Measurements from ENCODE around the gene EIPR1.

EIPR1 gene

DNA sequence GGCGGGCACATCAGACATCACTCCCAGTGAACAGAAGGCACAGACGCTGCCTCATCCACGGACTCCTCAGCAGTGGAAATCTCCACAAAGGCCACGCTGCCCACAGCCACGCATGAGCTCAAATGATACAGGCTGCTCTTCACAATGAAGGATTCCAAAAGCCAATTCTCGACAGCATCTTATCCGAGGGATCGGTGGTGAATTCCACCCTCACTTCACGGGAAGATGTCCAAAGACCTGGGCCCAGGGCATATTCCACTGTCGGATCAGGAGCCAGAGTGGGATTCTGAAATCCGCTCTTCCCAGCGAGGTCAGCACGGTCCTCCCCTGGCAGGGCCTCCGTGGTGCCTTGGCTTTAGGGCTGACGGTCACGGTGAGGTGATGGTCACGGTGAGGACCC lies 55.8 kb downstream of the EIPR1 start:
- DNase-seq = no peak

DNA sequence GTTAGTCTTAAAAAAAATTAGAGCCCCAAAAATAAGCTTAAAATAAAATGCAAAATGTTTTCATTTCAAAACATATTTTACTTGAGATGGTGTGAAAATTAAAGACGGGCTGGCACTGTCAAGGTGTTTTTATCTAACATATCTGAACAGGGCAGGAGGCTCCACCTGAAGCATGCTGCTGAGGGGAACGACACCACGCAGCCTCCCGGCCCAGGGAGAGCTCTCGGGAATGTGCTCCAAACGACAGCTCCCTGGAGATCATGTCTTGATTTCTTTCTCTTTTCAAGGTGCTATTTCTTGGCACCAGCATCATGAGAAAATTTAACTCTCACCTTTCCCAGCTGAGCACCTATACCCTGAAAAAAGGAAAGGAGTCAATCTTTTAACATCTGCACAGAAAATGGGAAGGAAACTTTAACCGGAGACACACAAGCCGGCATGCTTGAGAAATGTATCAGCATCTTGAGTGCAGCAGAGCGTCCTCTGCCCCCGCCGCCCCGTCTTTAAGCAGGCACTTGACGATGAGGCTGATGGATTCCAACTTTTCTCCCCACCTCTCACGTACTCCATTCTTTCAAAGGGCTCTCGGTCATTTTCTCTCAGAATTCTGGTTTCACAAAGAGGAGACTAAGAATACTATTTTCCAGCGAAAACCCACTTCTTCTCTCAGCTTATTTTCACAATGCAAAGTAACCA lies 56.6 kb downstream of the EIPR1 start:
- no peak for DNase-seq

DNA sequence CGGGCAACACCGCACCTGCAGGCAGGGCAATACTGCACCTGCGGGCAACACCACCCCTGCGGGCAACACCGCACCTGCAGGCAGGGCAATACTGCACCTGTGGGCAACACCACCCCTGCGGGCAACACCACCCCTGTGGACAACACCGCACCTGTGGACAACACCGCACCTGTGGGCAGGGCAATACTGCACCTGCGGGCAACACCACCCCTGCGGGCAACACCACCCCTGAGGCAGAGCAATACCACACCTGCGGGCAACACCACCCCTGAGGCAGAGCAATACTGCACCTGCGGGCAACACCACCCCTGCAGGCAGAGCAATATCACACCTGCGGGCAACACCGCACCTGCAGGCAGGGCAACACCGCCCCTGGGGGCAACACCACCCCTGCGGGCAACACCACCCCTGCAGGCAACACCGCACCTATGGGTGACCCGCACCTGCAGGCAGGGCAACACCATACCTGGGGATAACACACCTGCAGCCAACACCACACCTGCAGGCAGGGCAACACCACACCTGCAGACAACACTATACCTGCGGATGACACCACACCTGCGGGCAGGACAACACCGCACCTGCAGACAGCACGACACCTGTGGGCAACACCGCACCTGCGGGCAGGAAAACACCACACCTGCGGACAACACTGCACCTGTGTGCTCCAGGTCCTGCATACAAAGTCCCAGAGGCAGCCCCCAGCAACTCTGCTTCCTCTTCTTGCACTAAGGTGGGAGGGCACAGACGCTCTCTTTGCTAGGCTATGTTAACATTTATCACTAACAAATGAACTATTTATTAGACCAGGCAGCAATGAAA lies 57.7 kb downstream of the EIPR1 start:
- no peak for DNase-seq

DNA sequence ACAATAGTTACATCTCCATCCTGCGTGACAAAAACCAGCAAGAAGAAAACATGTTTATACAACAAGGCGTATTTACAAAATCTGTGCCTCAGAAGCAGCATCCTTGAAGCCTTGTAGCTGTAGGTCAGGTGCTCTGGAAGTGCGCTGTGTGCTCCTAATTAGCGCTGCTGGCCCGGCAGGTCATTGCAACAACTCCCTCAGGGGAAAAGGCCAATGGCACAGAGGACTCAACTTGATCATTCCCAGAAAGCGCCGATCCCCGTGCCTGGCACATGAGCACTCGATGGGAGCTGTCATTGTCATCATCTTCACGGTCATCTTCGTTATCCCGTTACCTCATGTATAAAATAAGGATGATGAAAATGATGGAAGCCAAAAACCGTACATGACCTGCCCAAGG lies 58.5 kb downstream of the EIPR1 start:
- no peak for DNase-seq

DNA sequence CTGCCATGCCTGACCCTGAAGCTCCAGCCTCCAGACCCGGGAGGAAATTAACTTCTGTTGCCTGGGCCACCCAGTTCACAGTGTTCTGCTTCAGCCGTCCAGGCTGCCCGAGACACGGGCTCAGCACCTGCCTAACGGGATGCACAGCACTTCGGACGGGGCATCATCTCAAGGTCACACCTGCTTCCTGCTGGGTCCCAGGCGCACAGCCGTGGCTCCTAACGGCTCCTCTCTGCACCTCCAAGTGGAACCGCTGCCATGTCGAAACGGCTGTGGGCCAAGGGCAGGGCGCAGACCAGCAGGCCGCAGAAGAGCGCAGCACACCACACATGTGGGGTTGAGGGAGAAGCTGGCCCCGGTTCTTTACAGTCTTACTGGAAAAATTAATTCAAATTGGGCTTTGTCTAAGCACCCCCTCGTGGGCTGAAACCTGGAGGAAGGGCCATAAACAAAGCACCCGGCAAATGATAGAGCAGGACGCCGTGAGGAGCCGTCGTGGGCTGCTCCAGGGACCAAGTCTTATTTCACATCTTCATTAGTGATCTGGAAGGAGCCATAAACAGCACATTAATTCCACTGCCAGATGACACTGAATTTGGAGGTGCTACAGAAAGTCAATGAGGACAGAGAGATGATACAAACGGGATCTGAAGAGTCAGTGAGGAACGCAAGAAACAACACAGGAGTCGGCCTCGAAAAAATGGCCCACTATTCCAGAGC lies 59.6 kb downstream of the EIPR1 start:
- no peak for DNase-seq

DNA sequence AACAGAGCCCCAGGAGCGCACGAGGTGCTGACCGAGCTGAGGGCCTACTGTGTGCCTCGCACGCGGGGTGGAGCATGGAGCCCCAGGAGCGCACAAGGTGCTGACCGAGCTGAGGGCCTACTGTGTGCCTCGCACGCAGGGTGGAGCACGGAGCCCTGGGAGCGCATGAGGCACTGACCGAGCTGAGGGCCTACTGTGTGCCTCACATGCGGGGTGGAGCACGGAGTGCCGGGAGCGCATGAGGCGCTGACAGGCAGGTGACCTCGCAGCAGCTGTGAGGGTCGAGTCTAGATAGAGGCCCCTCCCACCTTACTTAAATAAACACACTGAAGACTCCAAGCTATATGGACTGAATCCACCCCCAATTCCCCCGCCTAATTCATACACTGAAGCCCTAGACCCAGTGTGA lies 60.3 kb downstream of the EIPR1 start:
- DNase-seq = no peak

DNA sequence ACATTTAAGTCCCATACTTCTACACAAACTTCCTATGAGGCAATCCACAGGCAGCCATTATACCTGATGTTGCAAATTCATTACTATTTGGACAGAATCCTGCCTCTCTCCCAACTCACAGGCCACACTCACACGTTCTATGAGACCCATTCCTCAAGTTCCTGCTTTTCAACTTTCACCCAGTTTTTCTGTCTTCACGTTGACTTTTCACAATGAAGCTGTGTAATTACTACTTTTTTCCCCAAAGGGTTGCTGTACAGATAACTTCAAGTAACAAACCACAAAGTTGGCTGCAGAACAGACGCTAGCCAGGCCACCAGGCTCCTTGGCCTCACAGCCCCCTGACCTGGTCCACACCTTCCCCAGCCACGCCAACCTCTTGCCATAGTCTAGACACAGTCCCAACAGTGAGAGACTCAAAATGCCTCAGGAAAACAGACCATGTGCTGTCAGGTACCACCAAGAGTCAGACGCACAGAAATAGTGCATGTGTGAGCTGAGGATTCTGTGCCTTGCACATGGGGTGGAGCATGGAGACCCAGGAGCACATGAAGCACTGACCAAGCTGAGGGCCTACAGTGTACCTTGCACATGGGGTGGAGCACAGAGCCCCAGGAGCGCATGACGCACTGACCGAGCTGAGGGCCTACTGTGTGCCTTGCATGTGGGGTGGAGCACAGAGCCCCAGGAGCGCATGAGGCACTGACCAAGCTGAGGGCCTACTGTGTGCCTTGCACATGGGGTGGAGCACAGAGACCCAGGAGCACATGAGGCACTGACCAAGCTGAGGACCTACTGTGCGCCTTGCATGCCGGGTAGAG lies 61.0 kb downstream of the EIPR1 start:
- no peak for DNase-seq

DNA sequence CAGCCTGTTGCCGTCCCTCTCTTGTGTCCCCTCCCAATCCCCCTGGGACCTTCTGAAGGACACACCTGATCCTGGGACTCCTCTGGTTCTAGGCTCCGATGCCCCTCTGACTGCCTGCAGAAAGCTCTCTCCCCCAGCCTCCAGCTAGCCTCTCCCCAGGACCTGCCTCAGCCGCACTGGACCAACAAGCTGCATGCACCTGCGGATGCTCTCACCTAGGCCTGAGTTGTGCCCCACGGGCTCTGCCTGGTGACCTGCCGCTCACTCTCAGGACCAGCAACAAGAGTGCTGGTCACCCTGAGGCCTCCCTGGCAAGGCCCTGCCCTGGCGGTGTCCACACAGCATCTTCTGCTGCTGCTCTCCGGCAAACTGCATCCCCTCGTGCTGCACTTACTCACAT lies 63.0 kb downstream of the EIPR1 start:
- no peak for DNase-seq

DNA sequence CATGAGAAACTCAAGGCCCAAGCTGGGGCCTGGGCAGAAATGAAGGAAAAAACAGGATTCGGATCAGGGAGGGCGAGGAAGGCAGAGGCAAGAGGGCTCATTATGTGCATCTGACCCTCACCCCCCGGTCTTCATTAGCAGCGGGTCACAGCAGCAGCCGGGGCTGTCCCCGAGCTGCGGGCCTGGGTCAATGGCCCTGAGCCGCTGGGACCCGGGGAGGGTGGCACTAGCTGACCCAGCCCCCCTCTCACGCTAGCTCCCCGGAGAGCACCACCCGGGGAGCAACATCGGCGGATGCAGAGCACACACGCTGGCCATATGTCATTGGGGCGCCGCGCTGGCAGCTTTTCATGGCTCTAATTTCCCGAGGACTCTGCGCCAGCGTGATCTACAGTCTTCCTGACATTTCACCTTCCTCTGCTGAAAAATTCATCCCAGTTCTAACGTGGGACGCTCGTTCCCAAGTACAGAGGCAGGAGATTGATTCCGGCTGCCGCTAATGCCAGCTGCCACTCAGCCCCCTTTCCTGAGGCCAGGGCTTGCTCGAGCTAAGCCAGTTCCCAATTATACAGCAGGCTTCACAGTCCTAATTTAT lies 63.7 kb downstream of the EIPR1 start:
- DNase-seq = no peak

DNA sequence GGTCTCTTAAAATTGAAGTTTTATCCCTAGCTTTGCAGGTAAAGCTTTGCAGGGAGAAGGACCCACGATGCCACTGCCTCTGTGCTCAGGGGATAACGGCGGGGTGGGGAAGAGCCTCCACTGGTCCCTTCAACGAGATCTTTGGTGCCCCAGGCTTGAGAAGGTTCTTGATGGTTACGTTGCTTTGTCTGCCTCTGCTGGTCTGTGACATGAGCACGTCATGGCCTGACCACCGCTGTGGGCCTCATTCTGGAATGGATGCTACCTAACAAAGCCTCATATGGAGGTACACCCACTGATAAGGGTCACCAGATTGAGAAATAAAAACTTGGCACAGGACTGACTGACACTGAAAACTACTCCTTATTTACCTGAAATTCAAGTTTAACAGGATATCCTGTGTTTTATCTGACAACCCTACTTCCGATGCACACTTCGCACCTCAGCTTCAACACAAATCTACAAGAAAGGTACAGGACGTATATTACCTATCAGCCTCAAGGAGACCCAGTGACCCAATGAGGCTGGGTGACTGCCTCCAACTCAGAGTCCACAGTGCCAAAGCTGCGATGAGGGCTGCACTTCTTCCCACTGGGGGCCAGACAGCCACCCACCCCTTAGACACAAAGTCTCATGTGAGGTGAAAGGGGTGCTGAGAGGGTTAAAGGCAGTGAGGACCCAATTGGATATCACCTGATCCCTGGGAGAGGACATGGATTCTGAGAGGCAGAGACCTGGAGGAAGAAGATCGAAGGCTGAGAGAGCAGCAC lies 64.9 kb downstream of the EIPR1 start:
- no peak for DNase-seq

DNA sequence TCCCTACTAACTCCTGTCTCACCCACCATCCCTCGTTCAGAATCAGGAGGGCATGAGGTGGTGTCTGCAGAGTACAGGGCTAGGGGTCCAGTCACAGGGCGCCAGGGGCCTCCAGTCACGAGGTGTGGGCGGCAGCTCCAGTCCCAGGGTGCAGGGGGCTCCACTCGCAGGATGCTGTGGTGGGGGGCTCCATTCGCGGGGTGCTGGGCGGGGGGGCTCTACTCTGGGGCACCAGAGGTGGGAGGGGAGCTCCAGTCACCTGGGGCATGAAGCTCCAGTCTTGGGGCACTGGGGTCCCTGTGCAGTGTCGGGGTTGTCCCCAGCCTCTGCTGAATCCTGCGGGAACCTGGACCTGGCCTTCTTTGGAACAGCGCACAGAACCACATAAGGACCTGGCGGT lies 66.0 kb downstream of the EIPR1 start:
- no peak for DNase-seq

DNA sequence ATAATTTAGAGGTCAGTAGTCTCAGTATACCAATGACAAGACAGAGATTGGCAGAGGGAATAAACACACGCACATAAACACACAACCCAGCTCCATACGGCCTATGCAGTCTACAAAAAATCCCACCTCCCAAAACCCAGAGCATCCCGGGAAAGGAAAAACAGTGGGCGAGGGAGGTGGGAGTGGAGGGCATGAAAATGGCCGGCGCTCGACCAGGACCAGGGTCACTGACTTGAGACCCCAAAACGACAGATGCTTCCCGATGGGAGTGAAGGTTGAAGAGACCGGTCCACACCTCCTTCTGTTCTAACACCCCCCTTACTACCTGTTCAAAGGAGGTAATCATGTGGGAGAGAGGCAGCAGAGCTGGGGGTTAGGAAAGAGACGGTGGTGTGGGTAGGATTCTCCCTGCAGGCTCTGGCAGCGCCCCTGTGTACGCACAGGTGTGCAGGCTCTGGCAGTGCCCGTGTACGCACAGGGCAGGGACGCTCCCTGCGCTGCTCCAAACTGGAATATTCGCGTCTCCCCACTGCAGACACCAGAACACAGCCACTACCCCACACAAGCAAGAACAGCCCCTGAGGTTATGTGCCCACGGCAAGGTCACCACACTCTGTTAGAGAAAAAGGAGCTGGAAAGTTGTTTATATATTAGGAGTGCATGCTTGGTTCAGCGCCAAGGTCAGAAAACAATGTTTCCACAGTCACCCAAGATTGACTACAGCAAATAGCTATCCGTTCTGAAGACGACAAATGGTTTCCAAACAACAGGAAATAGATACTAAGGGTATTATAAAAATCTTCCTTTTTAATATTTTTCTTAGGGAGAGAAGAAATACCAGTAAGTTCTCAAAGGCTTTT lies 67.9 kb downstream of the EIPR1 start:
- DNase-seq = no peak

DNA sequence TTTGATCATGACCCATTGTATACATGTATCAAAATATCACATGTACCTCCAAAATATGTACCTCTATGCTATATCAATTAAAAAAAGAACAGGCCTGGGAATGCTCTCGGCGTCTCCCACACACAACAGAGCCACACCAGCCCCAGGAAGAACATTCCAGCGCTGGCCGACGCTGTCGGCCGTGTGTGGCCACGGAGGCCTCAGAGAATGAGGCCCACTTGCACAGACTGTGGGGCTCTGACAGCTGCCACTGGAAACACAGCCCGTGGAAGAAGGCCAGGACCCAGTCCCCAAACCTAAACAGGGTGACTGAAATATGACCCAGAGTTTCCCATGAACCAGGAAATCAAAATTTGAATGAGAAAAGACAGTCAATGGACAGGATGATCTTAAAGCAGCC lies 69.7 kb downstream of the EIPR1 start:
- no peak for DNase-seq

DNA sequence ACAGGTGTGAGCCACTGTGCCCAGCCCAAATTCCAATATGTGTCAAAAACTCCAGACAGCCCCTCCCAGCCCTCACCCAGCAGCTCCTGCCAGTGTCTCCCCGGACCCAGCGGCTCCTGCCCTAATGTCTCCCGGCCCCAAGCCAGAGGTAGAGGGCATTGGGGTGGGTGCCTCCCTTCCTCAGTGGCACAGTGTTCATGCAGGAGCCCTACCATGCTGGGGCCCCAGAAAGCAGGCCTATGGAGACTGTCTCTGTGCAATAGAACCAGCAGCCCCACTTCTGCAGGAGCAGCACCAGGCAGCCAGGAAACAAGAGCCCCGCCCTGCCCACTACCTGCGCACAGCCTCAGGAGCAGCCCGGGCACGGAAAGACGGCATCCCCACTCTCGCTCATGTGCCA lies 70.4 kb downstream of the EIPR1 start:
- no peak for DNase-seq

DNA sequence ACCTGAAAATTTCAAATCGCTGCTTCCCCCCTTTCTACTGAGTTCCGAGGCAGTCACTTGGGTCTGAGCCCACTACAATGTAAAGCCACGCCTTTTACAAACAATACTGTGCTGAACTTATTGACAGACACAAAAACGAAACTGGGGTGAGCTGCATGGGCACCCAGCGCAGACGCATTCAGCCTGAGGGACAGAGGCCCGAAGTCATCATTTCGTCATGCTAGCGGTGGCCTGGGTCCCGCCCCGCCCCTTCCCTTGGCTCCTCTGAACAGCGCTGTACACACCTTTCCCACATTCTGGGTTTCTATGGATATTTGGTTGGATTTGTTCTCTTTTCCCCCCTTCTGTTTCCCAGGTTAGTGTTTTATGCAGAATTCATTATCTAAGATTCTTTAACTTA lies 71.7 kb downstream of the EIPR1 start:
- no peak for DNase-seq

DNA sequence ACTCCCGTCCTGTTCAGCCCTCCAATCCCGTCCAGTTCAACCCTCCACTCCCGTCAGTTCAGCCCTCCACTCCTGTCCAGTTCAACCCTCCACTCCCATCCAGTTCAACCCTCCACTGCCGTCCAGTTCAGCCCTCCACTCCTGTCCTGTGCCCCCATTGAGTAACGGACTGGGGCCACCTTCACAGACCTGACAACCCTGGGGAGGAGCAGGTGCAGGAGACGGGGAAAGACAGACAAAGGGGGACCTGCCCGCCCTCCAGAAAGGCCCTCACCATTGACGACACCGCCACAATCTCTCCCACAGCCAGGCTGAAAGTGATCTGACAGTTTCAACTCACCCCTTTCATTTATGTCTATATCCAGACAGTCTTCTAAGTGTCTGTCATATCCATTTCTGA lies 72.2 kb downstream of the EIPR1 start:
- DNase-seq = no peak

DNA sequence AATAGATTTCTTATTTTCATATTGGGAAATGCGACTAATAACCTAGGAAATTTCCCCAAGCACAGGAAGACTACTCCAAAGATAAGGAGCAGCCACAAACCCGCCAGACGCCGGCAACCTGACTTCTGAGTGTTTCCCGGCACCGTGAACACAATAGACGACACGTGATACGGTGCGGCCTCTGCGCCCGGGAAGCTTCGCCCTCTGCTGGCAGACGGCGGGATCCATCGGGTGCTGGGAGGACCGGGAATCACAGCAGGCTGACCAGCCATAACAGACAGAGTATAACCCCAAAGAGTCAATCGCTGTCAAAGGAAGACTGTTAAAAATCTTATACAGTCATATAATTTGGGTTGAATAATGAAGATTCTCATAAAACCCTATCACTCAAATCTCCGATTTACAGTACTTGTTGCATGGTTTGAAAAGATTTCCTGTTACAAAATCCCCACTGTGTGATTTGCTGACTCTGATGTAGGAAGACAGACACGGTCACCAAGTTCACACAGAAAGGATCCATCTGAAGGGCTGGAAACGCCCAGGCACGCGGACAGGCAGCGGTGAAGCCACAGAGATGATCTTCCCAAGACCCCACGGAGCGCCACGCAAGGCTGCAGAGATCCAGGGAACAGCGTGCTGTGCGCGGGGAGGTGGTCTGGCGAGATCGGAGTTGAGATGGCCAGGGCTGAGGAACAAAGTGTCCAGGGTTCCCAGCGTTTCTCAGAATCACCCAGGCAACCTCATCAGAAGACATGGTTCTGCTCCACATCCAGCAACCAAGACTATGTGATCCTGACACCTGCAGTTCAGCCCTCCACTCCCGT lies 73.8 kb downstream of the EIPR1 start:
- peak; percentile 77 for DNase-seq

DNA sequence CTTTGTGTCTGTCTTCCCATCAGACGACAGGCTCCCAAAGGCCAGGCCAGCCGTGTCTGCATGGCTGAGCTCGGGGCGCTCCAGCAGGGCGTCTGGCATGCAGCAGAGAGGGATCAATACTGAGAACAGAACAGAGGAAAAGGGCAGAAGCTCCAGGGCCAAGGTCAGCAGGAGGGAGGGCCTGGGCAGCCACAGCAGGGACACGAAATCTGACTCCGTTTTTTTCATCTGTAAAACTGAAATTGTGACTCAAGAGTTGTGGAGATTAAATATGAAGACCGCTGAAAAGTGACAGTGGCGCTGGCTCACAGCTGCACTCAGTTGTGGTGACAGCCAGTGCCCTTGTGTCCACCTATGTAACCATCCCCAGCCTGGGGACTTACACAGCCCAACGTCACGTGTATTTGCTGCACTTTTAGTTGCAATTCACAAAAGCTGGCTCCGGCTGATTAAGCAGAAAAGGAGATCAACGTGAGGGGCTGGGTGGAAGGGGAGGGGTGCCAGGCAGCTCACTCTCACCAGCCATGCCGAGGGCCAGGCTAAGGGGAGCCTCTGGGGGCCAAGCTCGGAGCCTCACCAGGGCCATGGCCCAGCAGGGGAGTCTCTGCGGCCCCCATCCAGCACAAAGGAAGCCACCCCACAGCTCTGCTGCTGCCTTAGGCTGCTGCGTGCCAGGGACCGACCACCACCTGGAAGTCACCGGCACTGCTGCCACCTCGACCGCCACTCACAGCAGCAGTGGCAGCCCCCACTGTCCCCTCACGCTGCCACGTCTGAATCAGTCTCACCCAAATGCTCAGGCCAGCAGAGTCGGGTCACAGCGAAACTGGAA lies 74.7 kb downstream of the EIPR1 start:
- no peak for DNase-seq

DNA sequence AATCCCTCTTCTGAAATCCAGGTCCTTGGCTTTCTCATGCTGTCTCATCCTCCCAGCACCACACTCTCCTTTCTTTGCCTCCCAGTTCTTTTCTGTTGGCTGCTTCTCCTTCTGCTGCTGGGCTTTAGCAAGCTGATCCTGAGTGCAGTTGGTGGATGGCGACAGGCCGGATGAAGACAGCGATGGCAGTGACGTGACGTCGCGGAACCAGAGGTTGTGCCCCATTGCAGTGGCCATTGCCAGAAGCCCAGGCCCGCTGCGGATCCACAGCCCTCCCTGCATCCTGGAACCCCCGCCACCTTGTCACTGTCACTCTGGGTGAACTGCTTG lies 75.2 kb downstream of the EIPR1 start:
- no peak for DNase-seq
